IPS DF 19.7 (cell line): Measurements from ENCODE around the gene ATG16L2.
"Not testable (repeated sequence)": the region's sequence is repeated elsewhere in the genome, so short reads cannot be mapped to it uniquely, and the experiment has no call there.

Source experiments
- DNase-seq: peaks from one replicate; pipeline ENCODE4 v3.0.0-alpha.2; 2013; ENCODE audit warnings: low read depth, low spot score

The ATG16L2 gene

DNA sequence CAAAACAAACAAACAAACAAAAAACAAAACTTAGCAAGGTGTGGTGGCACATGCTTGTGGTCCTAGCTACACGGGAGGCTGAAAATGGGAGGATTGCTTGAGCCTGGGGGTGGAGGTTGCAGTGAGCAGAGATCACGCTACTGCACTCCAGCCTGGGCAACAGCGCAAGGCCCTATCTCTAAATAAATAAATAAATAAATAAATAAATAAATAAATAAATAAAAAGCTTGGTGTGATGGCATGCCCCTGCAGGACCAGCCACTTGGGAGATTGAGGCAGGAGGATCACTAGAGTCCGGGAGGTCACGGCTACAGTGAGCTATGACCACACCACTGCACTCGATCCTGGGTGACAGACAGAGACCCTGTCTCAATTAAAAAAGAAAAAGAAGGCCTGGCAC lies 11.4 kb upstream of the ATG16L2 start:
- DNase-seq: no peak

DNA sequence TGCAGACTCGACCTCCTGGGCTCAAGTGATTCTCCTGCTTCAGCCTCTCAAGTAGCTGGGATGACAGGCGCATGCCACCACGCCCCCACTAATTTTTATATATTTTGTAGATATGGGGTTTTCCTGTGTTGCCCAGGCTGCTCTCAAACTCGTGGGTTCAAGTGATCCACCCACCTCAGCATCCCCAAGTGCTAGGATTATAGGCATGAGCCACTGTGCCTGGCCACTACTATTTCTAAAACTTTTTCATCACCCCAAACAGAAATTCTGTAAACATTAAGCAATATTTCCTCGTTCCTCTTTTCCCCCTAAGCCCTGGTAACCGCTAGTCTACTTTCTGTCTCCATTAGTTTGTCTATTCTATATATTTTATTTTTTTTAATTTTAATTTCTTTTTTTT lies 9.0 kb upstream of the ATG16L2 start:
- DNase-seq: no peak

DNA sequence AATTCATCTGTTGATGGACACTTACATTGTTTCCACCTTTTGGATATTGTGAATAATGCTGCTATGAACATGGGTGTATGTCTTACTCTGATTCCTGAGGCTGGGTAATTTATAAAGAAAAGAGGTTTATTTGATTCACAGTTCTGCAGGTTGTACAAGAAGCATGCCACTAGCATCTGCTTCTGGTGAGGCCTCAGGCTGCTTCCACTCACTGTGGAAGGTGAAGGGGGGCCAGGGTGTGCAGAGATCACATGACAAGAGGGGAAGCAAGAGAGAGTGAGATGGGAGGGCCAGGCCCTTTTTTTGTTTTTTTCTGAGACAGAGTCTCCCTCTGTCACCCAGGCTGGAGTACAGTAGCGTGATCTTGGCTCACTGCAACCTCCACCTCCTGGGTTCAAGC lies 7.8 kb upstream of the ATG16L2 start:
- DNase-seq: not testable (repeated sequence)

DNA sequence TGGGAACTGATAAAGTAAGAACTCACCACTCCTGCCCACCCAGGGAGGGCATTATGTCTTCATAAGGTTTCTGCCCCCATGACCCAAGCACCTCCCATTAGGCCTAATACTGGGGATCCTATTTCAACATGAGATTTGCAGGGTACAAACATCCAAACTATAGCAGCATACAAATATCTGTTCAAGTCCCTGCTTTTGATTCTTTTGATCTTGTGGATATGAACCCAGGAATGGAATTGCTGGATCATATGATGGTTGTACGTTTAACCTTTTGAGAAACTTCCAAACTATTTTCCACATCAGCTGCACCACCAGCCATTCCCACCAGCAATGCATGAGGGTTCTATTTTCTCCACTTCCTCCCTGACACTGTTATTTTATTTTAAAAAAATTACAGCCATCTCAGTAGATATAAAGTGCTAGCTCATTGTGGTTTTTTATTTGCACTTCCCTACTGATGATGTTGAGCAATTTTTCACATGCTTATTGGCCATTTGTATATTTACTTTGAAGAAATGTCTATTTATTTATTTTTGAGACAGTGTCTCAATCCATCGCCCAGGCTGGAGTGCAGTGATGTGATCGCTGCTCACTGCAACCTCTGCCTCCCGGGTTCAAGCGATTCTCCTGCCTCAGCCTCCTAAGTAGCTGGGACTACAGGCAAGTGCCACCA lies 7.1 kb upstream of the ATG16L2 start:
- DNase-seq: no peak

DNA sequence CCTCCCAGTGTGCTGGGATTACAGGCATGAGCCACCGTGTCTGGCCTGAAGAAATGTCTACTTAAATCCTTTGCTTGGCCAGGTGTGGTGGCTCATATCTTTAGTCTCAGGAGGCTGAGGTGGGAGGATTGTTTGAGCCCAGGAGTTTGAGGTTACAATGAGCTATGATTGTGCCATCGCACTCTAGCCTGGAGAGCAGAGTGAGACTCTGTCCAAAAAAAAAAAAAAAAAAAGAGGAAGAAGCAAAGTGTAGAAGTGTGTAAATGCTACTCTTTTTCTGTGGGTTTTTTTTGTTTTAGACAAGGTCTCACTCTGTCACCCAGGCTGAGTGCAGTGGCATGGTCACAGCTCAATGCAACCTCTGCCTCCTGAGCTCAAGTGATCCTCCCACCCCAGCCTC lies 6.4 kb upstream of the ATG16L2 start:
- DNase-seq: no peak

GRCh38 chr11:72808331-72808798 lies 5.8 kb upstream of the ATG16L2 start:
- DNase-seq: no peak

DNA sequence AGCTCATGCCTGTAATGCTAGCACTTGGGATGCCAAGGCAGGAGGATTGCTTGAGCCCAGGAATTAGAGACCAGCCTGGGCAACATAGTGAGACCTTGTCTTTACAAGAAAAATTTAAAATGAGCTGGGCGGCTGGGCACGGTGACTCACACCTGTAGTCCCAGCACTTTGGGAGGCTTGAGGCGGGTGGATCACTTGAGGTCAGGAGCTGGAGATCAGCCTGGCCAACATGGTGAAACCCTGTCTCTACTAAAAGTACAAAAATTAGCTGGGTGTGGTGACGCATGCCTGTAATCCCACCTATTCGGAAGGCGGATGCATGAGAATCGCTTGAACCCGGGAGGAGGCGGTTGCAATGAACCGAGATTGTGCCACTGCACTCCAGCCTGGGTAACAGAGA lies 2.5 kb upstream of the ATG16L2 start:
- not testable (repeated sequence) for DNase-seq

GRCh38 chr11:72812604-72812966 lies 1.6 kb upstream of the ATG16L2 start:
- no peak for DNase-seq

DNA sequence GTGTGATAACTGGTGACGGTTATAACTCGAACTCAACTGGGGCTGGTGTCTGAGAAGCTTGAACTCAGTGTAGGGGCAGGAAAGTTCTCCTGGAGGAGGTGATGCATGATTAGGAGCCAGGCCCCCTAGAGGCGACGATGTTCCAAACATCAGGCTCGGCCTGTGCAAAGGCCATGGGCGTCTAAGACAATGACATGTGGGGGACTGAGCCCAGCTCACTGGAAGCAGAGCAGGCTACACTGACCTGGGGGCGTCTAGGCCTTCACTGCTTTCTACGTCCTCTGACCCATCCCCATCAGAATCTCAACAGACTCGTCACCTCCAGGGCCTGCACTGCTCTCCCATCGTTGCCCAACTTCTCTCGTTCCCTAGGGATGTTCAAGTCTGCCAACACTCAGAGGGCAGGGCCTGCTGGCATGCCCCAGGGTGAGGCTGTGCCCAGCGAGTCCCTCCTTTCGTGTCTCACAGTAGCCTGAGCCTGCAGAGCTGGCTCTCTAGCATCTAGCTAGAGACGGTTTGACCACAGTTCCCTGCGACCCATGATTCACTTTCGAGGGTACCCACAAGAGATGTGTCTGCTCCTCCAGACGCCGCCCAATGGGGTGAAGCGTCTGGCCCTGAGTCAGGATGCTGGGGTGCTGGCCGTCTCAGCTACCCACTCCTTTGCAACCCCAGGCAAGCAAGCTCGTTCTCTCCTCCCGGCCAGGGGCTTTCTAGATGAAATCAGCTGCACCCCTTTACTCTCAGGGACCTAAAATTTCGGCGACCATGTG lies 1.1 kb upstream of the ATG16L2 start:
- DNase-seq: no peak

DNA sequence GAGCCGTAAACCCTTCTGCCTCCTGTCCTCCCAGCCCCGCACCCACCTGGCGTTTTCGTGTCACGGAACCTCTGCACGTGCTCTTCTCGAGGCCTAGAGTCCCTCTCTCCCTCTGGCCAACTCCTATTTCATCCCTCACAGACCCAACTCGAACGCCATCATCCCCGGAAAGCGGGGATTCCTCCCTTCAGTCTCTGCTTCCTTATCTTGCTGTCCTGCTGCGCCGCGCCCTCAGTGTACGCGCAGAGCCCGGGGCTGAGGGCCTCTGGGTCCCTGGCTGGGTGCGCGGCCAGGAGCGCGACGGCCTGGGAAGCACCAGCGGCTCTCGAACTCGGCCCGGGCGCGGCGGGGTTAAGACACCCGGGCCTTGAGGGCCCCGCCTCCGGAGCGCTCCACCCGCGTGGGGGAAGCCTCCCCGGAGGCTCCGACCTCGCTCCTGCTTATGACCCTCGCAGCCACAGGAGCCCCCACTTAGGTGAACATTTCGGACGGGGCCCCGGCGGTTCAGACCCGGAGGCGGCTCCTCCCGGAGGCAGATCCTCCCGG lies 398 bp upstream of the ATG16L2 start:
- no peak for DNase-seq

DNA sequence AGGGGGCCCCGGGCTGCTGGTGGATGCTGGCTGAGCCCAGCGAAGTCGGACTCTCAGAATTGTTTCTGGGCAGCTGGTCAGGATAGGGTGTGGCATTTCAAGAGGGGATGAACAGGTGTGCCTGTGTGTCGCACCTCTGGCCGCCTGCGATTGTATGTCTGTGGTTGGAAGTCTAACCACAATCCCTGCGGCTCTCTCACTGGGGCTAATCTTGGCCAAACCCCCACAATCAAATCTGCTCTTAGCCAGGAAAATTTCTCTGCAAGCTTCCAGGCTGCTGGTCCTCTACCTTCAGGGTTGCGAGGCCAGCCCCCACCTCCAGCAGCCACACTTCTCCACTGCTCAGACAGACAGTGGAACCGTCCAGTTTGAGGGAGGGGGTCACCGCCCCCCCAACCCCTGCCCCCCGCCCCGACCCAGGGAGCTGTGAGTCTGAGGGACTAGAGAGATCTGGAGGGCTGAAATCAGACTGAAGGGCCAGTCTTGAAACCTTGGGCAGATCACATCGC lies 953 bp downstream of the ATG16L2 start:
- DNase-seq: no peak

- DNase-seq: no peak
Measured at GRCh38 chr11:72816404-72816990, 2.3 kb downstream of the ATG16L2 start.

DNA sequence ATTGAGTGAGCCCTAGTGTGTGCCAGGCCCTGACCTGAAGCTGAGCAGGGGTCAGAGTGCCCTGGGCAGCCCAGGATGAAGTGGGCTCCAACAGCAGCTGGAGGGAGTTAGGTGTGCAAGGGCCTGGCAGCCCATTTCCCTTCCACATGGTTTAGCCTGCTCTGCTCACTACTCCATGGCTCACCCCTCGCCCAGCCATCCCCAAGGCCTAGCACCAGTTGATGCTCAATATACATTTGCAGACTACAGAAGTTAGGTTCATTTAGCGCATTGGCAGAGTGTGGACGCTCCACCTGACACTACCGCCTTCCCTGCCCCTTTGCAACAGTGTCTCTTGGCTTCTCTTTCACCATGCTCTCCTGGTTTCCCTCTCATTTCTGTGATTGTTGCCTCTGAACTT lies 3.8 kb downstream of the ATG16L2 start:
- no peak for DNase-seq

DNA sequence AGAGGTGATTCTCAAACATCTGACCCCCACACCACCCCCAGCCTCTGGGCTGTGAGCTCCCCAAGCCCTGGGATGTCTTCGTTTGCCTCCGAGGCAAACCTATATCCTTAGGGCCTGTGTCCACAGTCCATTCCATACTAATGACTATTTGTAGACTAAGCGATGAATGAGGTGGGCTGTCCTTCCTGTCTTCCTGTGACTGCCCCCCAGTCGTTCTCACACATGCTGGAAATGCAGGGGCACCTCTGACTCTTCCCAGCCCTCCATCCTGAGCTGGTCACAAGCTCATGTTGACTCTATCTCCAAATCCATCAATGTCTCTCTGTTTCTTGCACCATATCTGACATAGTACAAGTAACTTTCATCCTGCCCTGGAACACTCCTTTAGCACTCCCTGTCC lies 4.8 kb downstream of the ATG16L2 start:
- DNase-seq: no peak

DNA sequence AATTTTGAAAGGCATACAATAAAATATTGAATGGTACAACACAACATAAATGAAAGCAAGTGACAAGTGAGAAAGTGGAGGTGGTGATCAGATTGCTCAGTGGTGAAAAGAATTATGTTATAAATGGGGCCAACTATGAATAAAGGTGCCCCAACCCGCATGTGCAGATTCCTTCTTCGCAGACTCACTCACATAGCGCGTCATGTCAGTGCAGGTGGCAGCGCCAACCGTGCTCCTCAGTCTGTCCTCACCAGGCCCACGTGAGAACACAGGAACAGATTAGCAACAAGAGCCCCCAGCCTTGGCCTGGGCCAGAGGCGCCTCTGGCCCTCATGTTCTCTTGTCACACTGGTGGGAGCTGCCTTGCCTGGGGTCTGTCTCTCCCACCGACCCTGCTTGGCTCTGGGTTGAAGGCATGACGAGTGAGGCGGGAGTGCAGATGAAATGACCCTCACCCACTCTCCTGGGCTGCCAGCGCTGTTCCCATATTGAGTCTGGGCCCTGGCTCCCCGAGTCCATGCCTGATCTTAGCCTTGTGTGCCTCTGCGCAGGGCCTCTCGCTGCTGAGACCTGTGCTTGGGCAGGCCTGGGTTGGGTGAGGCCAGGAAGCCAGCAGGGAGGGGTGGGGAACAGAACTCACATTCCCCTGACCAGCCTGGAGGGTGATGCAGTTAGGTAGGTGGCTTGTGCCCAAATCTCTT lies 6.4 kb downstream of the ATG16L2 start:
- DNase-seq: no peak

- DNase-seq: no peak
Measured at GRCh38 chr11:72821221-72821919, 7.2 kb downstream of the ATG16L2 start.

- DNase-seq: no peak
Measured at GRCh38 chr11:72821920-72822799, 7.9 kb downstream of the ATG16L2 start.

DNA sequence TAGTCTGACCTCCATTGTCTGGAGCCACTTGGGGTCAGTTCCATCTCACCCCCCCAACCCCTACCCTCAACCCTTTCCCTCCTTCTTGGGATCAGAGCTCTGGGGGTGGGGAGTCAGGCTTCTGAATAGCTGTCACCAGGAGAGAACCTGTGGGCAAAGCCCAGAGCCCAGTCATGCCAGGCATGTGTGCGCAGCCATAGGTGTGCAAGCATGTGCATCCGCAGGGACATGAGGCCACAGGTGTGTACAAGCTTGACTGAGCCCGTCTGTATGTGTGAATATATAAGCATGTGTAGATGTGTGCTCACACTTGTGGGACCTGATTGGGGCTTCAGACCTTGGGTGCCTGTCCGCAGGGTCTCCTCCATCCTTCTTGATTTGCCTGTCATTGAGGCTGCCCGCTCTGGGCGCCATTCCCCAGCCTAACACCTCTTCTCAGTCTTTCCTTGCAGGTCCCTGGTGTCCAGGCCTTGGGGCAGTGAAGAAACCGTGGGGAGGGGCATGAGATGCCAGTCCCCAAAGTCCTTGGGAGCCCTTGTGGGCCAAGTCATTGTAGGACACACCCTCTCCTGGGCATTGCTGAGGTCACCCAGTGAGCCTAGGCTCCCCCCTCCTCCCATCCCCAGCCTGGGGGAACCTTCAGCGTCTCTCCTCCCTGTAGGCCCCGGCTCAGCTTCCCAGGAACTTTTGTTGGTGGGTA lies 9.0 kb downstream of the ATG16L2 start:
- DNase-seq: no peak

GRCh38 chr11:72824020-72824419 lies 9.8 kb downstream of the ATG16L2 start:
- DNase-seq: no peak
